ENCODE results near the gene SLF1.

The SLF1 gene

GRCh38 chr5:94667937-94668336 is 49.5 kb downstream of the SLF1 start:
- ChIA-PET POLR2A (no interaction called here), CTCF (no interaction called here)
- no peak for DNase-seq (ENCODE audit: extremely low spot score)
- TF ChIP-seq ARNT (IDR thresholded peaks at IDR 0.05) (no peak), LEF1 (IDR thresholded peaks at IDR 0.05; ENCODE audit: borderline replicate concordance) (no peak), SP1 (IDR thresholded peaks at IDR 0.05) (no peak), L3MBTL2 (conservative IDR thresholded peaks at IDR 0.05) (no peak), CTBP1 (IDR thresholded peaks at IDR 0.05; ENCODE audit: borderline replicate concordance) (no peak), HDGF (IDR thresholded peaks at IDR 0.05; ENCODE audit: borderline replicate concordance) (no peak), FOXM1 (IDR thresholded peaks at IDR 0.05; ENCODE audit: borderline replicate concordance) (no peak), ZNF384 (IDR thresholded peaks at IDR 0.05) (no peak), ELF4 (IDR thresholded peaks at IDR 0.05) (no peak)

- POLR2A ChIA-PET: no interaction called here
- TF ChIP-seq FOXK2 (IDR thresholded peaks at IDR 0.05) (no peak), L3MBTL2 (conservative IDR thresholded peaks at IDR 0.05) (no peak), SUZ12 (IDR thresholded peaks at IDR 0.05) (no peak), FOXM1 (IDR thresholded peaks at IDR 0.05; ENCODE audit: borderline replicate concordance) (no peak), BHLHE40 (IDR thresholded peaks at IDR 0.05; ENCODE audit: borderline replicate concordance) (no peak), ZNF384 (IDR thresholded peaks at IDR 0.05) (no peak), LEF1 (IDR thresholded peaks at IDR 0.05; ENCODE audit: borderline replicate concordance) (no peak), NFRKB (IDR thresholded peaks at IDR 0.05) (no peak), ARNT (IDR thresholded peaks at IDR 0.05) (no peak), SP1 (IDR thresholded peaks at IDR 0.05) (no peak), FOXA1 (IDR thresholded peaks at IDR 0.05) (no peak), ELF4 (IDR thresholded peaks at IDR 0.05) (no peak), HDGF (IDR thresholded peaks at IDR 0.05; ENCODE audit: borderline replicate concordance) (no peak), PKNOX1 (IDR thresholded peaks at IDR 0.05) (no peak), CTBP1 (IDR thresholded peaks at IDR 0.05; ENCODE audit: borderline replicate concordance) (no peak), TARDBP (IDR thresholded peaks at IDR 0.05) (no peak)
- CTCF ChIA-PET: no interaction called here
- DNase-seq (ENCODE audit: extremely low spot score): no peak
Measured at GRCh38 chr5:94670726-94671125, 52.3 kb downstream of the SLF1 start.

- ChIA-PET POLR2A (no interaction called here), CTCF (no interaction called here)
- DNase-seq (ENCODE audit: extremely low spot score): no peak
- TF ChIP-seq HDGF (IDR thresholded peaks at IDR 0.05; ENCODE audit: borderline replicate concordance) (no peak), L3MBTL2 (conservative IDR thresholded peaks at IDR 0.05) (no peak), TARDBP (IDR thresholded peaks at IDR 0.05) (no peak), FOXK2 (IDR thresholded peaks at IDR 0.05) (no peak), CTBP1 (IDR thresholded peaks at IDR 0.05; ENCODE audit: borderline replicate concordance) (no peak), FOXM1 (IDR thresholded peaks at IDR 0.05; ENCODE audit: borderline replicate concordance) (no peak), PKNOX1 (IDR thresholded peaks at IDR 0.05) (no peak), LEF1 (IDR thresholded peaks at IDR 0.05; ENCODE audit: borderline replicate concordance) (no peak), ELF4 (IDR thresholded peaks at IDR 0.05) (no peak), ARNT (IDR thresholded peaks at IDR 0.05) (no peak), ZNF384 (IDR thresholded peaks at IDR 0.05) (no peak)
Measured at GRCh38 chr5:94672746-94673145, 54.3 kb downstream of the SLF1 start.

GRCh38 chr5:94674490-94675382 is 56.3 kb downstream of the SLF1 start:
- TF ChIP-seq ARNT (IDR thresholded peaks at IDR 0.05) (no peak), NFRKB (IDR thresholded peaks at IDR 0.05) (no peak), ZNF384 (IDR thresholded peaks at IDR 0.05) (no peak), FOXA1 (IDR thresholded peaks at IDR 0.05) (no peak), LEF1 (IDR thresholded peaks at IDR 0.05; ENCODE audit: borderline replicate concordance) (no peak), HDGF (IDR thresholded peaks at IDR 0.05; ENCODE audit: borderline replicate concordance) (no peak), PKNOX1 (IDR thresholded peaks at IDR 0.05) (no peak), SUZ12 (IDR thresholded peaks at IDR 0.05) (no peak), FOXM1 (IDR thresholded peaks at IDR 0.05; ENCODE audit: borderline replicate concordance) (no peak), BHLHE40 (IDR thresholded peaks at IDR 0.05; ENCODE audit: borderline replicate concordance) (no peak)
- ChIA-PET CTCF (no interaction called here), POLR2A (no interaction called here)
- DNase-seq (ENCODE audit: extremely low spot score): no peak

- CTCF ChIA-PET: no interaction called here
- DNase-seq (ENCODE audit: extremely low spot score): no peak
- POLR2A ChIA-PET: no interaction called here
- TF ChIP-seq ELF4 (IDR thresholded peaks at IDR 0.05) (no peak), CTBP1 (IDR thresholded peaks at IDR 0.05; ENCODE audit: borderline replicate concordance) (no peak), FOXM1 (IDR thresholded peaks at IDR 0.05; ENCODE audit: borderline replicate concordance) (no peak), ZNF384 (IDR thresholded peaks at IDR 0.05) (no peak), NFRKB (IDR thresholded peaks at IDR 0.05) (no peak), FOXK2 (IDR thresholded peaks at IDR 0.05) (no peak), LEF1 (IDR thresholded peaks at IDR 0.05; ENCODE audit: borderline replicate concordance) (no peak), PKNOX1 (IDR thresholded peaks at IDR 0.05) (no peak), SUZ12 (IDR thresholded peaks at IDR 0.05) (no peak), SP1 (IDR thresholded peaks at IDR 0.05) (no peak), HDGF (IDR thresholded peaks at IDR 0.05; ENCODE audit: borderline replicate concordance) (no peak)
Measured at GRCh38 chr5:94675965-94676618, 57.6 kb downstream of the SLF1 start.

All from HEK293T (cell line).